ENCODE measurements around the gene A3GALT2.

The A3GALT2 gene

GRCh38 chr1:33363021-33363420 lies 42.1 kb upstream of the A3GALT2 start:
- H3K9ac ChIP-seq (ENCODE audit: low read length), result no peak overlapping the region
- H3K18ac ChIP-seq (ENCODE audit: low read length), result no peak overlapping the region
- H3K56ac ChIP-seq (ENCODE audit: low read length), result peak overlapping the region; percentile 79
- no CpG with 5 or more reads among the region's 5 CpGs for WGBS (ENCODE audit: extremely low coverage, insufficient coverage, low lambda C conversion rate)
- H2BK5ac ChIP-seq (ENCODE audit: low read length), result no peak overlapping the region
- H3K4me1 ChIP-seq (ENCODE audit: control insufficient read depth, low read depth, low read length), result peaks cover 15% of the 10 kb centered on the region
- no peak overlapping the region for H2BK15ac ChIP-seq (replicated peaks; ENCODE audit: low read depth)
- H3K4me2 ChIP-seq (ENCODE audit: low read length), result no peak overlapping the region
- no peak for DNase-seq
- H3K79me1 ChIP-seq (ENCODE audit: low read length), result no peaks in the 10 kb centered on the region
- no peak overlapping the region for H3K27ac ChIP-seq (ENCODE audit: low read depth, low read length)
- no peak overlapping the region for H3K4me3 ChIP-seq (ENCODE audit: low read length)
- H4K5ac ChIP-seq (ENCODE audit: low read length), result no peak overlapping the region
- peaks cover 2% of the 10 kb centered on the region for H3K27me3 ChIP-seq (ENCODE audit: insufficient read depth, low read length, poor library complexity)
- no peak overlapping the region for H2AK5ac ChIP-seq (ENCODE audit: low read length)
- no peak overlapping the region for H4K8ac ChIP-seq (ENCODE audit: low read depth, low read length)
- H3K36me3 ChIP-seq (ENCODE audit: control insufficient read depth, insufficient read depth, low read length), result no peaks in the 10 kb centered on the region
- H3K79me2 ChIP-seq (ENCODE audit: control insufficient read depth, insufficient read depth, low read length), result no peaks in the 10 kb centered on the region
- H2BK120ac ChIP-seq (ENCODE audit: low read depth, low read length), result no peak overlapping the region
- no peak overlapping the region for H3K23ac ChIP-seq (ENCODE audit: low read length)
- H3K4ac ChIP-seq (ENCODE audit: low read depth, low read length), result no peak overlapping the region

- H3K4me1 ChIP-seq (ENCODE audit: control insufficient read depth, low read depth, low read length), result peaks cover 17% of the 10 kb centered on the region
Measured at GRCh38 chr1:33361532-33362235, 40.8 kb upstream of the A3GALT2 start.

GRCh38 chr1:33360367-33360766 lies 39.5 kb upstream of the A3GALT2 start:
- Histone ChIP-seq H3K56ac (ENCODE audit: low read length) (no peak overlapping the region), H3K27me3 (ENCODE audit: insufficient read depth, low read length, poor library complexity) (peaks cover 2% of the 10 kb centered on the region), H2BK15ac (replicated peaks; ENCODE audit: low read depth) (no peak overlapping the region), H3K27ac (ENCODE audit: low read depth, low read length) (no peak overlapping the region), H4K8ac (ENCODE audit: low read depth, low read length) (no peak overlapping the region), H3K79me2 (ENCODE audit: control insufficient read depth, insufficient read depth, low read length) (no peaks in the 10 kb centered on the region), H3K4ac (ENCODE audit: low read depth, low read length) (no peak overlapping the region), H2BK120ac (ENCODE audit: low read depth, low read length) (no peak overlapping the region), H3K4me2 (ENCODE audit: low read length) (no peak overlapping the region), H3K4me3 (ENCODE audit: low read length) (no peak overlapping the region), H3K9ac (ENCODE audit: low read length) (no peak overlapping the region), H3K36me3 (ENCODE audit: control insufficient read depth, insufficient read depth, low read length) (no peaks in the 10 kb centered on the region), H2BK5ac (ENCODE audit: low read length) (no peak overlapping the region), H3K18ac (ENCODE audit: low read length) (no peak overlapping the region), H2AK5ac (ENCODE audit: low read length) (no peak overlapping the region), H4K5ac (ENCODE audit: low read length) (no peak overlapping the region), H3K4me1 (ENCODE audit: control insufficient read depth, low read depth, low read length) (peaks cover 17% of the 10 kb centered on the region), H3K79me1 (ENCODE audit: low read length) (no peaks in the 10 kb centered on the region), H3K23ac (ENCODE audit: low read length) (no peak overlapping the region)
- DNase-seq, result no peak
- WGBS (ENCODE audit: extremely low coverage, insufficient coverage, low lambda C conversion rate), result no CpG with 5 or more reads among the region's 1 CpG

More at GRCh38 chr1:33361532-33362235, 40.8 kb upstream of the A3GALT2 start:
- no CpG with 5 or more reads among the region's 11 CpGs for WGBS (ENCODE audit: extremely low coverage, insufficient coverage, low lambda C conversion rate)
- no peak overlapping the region for H2AK5ac ChIP-seq (ENCODE audit: low read length)
- peaks cover 2% of the 10 kb centered on the region for H3K27me3 ChIP-seq (ENCODE audit: insufficient read depth, low read length, poor library complexity)
- H3K27ac ChIP-seq (ENCODE audit: low read depth, low read length), result no peak overlapping the region
- H3K4me3 ChIP-seq (ENCODE audit: low read length), result no peak overlapping the region
- H3K18ac ChIP-seq (ENCODE audit: low read length), result no peak overlapping the region
- H3K56ac ChIP-seq (ENCODE audit: low read length), result no peak overlapping the region
- no peak overlapping the region for H3K23ac ChIP-seq (ENCODE audit: low read length)
- no peak overlapping the region for H4K5ac ChIP-seq (ENCODE audit: low read length)
- no peak overlapping the region for H2BK15ac ChIP-seq (replicated peaks; ENCODE audit: low read depth)
- no peak overlapping the region for H2BK5ac ChIP-seq (ENCODE audit: low read length)
- no peak overlapping the region for H2BK120ac ChIP-seq (ENCODE audit: low read depth, low read length)
- no peaks in the 10 kb centered on the region for H3K79me1 ChIP-seq (ENCODE audit: low read length)
- H4K8ac ChIP-seq (ENCODE audit: low read depth, low read length), result no peak overlapping the region
- H3K36me3 ChIP-seq (ENCODE audit: control insufficient read depth, insufficient read depth, low read length), result no peaks in the 10 kb centered on the region
- no peaks in the 10 kb centered on the region for H3K79me2 ChIP-seq (ENCODE audit: control insufficient read depth, insufficient read depth, low read length)
- H3K4me2 ChIP-seq (ENCODE audit: low read length), result no peak overlapping the region
- peak; percentile 89 for DNase-seq
- no peak overlapping the region for H3K9ac ChIP-seq (ENCODE audit: low read length)
- H3K4ac ChIP-seq (ENCODE audit: low read depth, low read length), result no peak overlapping the region

- Histone ChIP-seq H3K4me3 (ENCODE audit: low read length) (no peak overlapping the region), H3K4me2 (ENCODE audit: low read length) (no peak overlapping the region), H3K27ac (ENCODE audit: low read depth, low read length) (no peak overlapping the region), H3K4ac (ENCODE audit: low read depth, low read length) (no peak overlapping the region), H3K36me3 (ENCODE audit: control insufficient read depth, insufficient read depth, low read length) (no peaks in the 10 kb centered on the region), H3K79me2 (ENCODE audit: control insufficient read depth, insufficient read depth, low read length) (no peaks in the 10 kb centered on the region), H2BK5ac (ENCODE audit: low read length) (no peak overlapping the region), H3K79me1 (ENCODE audit: low read length) (no peaks in the 10 kb centered on the region), H4K5ac (ENCODE audit: low read length) (no peak overlapping the region), H3K18ac (ENCODE audit: low read length) (no peak overlapping the region), H3K9ac (ENCODE audit: low read length) (no peak overlapping the region), H3K56ac (ENCODE audit: low read length) (no peak overlapping the region), H4K8ac (ENCODE audit: low read depth, low read length) (no peak overlapping the region), H3K27me3 (ENCODE audit: insufficient read depth, low read length, poor library complexity) (peaks cover 2% of the 10 kb centered on the region), H3K23ac (ENCODE audit: low read length) (no peak overlapping the region), H3K4me1 (ENCODE audit: control insufficient read depth, low read depth, low read length) (peaks cover 17% of the 10 kb centered on the region), H2BK120ac (ENCODE audit: low read depth, low read length) (no peak overlapping the region), H2BK15ac (replicated peaks; ENCODE audit: low read depth) (no peak overlapping the region), H2AK5ac (ENCODE audit: low read length) (no peak overlapping the region)
- DNase-seq, result no peak
- WGBS (ENCODE audit: extremely low coverage, insufficient coverage, low lambda C conversion rate), result no CpG with 5 or more reads among the region's 2 CpGs
Measured at GRCh38 chr1:33359931-33360330, 39.0 kb upstream of the A3GALT2 start.

- no peak for DNase-seq
- H3K4me3 ChIP-seq (ENCODE audit: low read length), result no peak overlapping the region
- H2BK15ac ChIP-seq (replicated peaks; ENCODE audit: low read depth), result no peak overlapping the region
- no peak overlapping the region for H4K5ac ChIP-seq (ENCODE audit: low read length)
- no peak overlapping the region for H2BK120ac ChIP-seq (ENCODE audit: low read depth, low read length)
- no peak overlapping the region for H2AK5ac ChIP-seq (ENCODE audit: low read length)
- no peak overlapping the region for H3K18ac ChIP-seq (ENCODE audit: low read length)
- no peak overlapping the region for H2BK5ac ChIP-seq (ENCODE audit: low read length)
- H3K27me3 ChIP-seq (ENCODE audit: insufficient read depth, low read length, poor library complexity), result peaks cover 2% of the 10 kb centered on the region
- no peak overlapping the region for H4K8ac ChIP-seq (ENCODE audit: low read depth, low read length)
- H3K4me1 ChIP-seq (ENCODE audit: control insufficient read depth, low read depth, low read length), result peaks cover 11% of the 10 kb centered on the region
- H3K4ac ChIP-seq (ENCODE audit: low read depth, low read length), result no peak overlapping the region
- no peaks in the 10 kb centered on the region for H3K79me1 ChIP-seq (ENCODE audit: low read length)
- H3K79me2 ChIP-seq (ENCODE audit: control insufficient read depth, insufficient read depth, low read length), result no peaks in the 10 kb centered on the region
- no peak overlapping the region for H3K4me2 ChIP-seq (ENCODE audit: low read length)
- no CpG with 5 or more reads among the region's 3 CpGs for WGBS (ENCODE audit: extremely low coverage, insufficient coverage, low lambda C conversion rate)
- no peak overlapping the region for H3K56ac ChIP-seq (ENCODE audit: low read length)
- H3K27ac ChIP-seq (ENCODE audit: low read depth, low read length), result no peak overlapping the region
- no peak overlapping the region for H3K23ac ChIP-seq (ENCODE audit: low read length)
- H3K36me3 ChIP-seq (ENCODE audit: control insufficient read depth, insufficient read depth, low read length), result no peaks in the 10 kb centered on the region
- H3K9ac ChIP-seq (ENCODE audit: low read length), result no peak overlapping the region
Measured at GRCh38 chr1:33358795-33359503, 38.1 kb upstream of the A3GALT2 start.
